Body of pancreas (tissue), 4 donors: ENCODE results near the gene SLC25A13.

ENCODE experiments used
- CTCF ChIP-seq, 7 experiments: fragments of 450-650 bp in 4 of 7; fragments of 200-600 bp in 3 of 7; sonication (generic) in 3 of 7; IDR thresholded peaks; one replicate each; pipeline ENCODE4 v1.5.1; 2016 to 2019; ENCODE audit warnings: antibody characterized with exemption in 7 of 7
- POLR2A ChIP-seq, 3 donors: fragments of 450-650 bp; IDR thresholded peaks; one replicate each; pipeline ENCODE4 v1.6.1; 2016; ENCODE audit warnings: antibody characterized with exemption in 3 of 3, mild to moderate bottlenecking in 2 of 3

- TF ChIP-seq CTCF (IDR thresholded peaks at IDR 0.05) (no peak), POLR2A (IDR thresholded peaks at IDR 0.05) (no peak)
Measured at GRCh38 chr7:96184783-96185182, 137.1 kb downstream of the SLC25A13 start.
